ENCODE results near the gene RFX8.

Gene RFX8

GRCh38 chr2:101429453-101429852, 45.5 kb downstream of the RFX8 start:
- H3K9ac ChIP-seq (ENCODE audit: low read length) = no peak overlapping the region
- no peak overlapping the region for H3K27ac ChIP-seq (ENCODE audit: low read length)
- no peaks in the 10 kb centered on the region for H4K20me1 ChIP-seq (ENCODE audit: insufficient read depth, low read length)
- H3K79me2 ChIP-seq (ENCODE audit: low read length) = no peaks in the 10 kb centered on the region
- no peaks in the 10 kb centered on the region for H3K4me1 ChIP-seq (ENCODE audit: low read length)
- TF ChIP-seq CTCF (IDR thresholded peaks at IDR 0.05; ENCODE audit: low read depth, low read length) (no peak), EZH2phosphoT487 (IDR thresholded peaks at IDR 0.05; ENCODE audit: low read depth) (no peak)
- no peaks in the 10 kb centered on the region for H3K9me3 ChIP-seq (ENCODE audit: insufficient read depth, low read length)
- H2AFZ ChIP-seq (ENCODE audit: low read depth, low read length) = no peak overlapping the region
- no peak overlapping the region for H3K4me2 ChIP-seq (ENCODE audit: low read length)
- no peaks in the 10 kb centered on the region for H3K36me3 ChIP-seq (replicated peaks; ENCODE audit: low read depth, low read length)
- H3K4me3 ChIP-seq (ENCODE audit: low read length) = no peak overlapping the region
- H3K27me3 ChIP-seq (ENCODE audit: low read depth, low read length) = no peaks in the 10 kb centered on the region

- H3K27ac ChIP-seq (ENCODE audit: low read length) = no peak overlapping the region
- no peak overlapping the region for H3K9ac ChIP-seq (ENCODE audit: low read length)
- H3K4me2 ChIP-seq (ENCODE audit: low read length) = no peak overlapping the region
- no peaks in the 10 kb centered on the region for H3K4me1 ChIP-seq (ENCODE audit: low read length)
- no peak overlapping the region for H2AFZ ChIP-seq (ENCODE audit: low read depth, low read length)
- no peaks in the 10 kb centered on the region for H3K36me3 ChIP-seq (replicated peaks; ENCODE audit: low read depth, low read length)
- no peaks in the 10 kb centered on the region for H4K20me1 ChIP-seq (ENCODE audit: insufficient read depth, low read length)
- TF ChIP-seq CTCF (IDR thresholded peaks at IDR 0.05; ENCODE audit: low read depth, low read length) (no peak), EZH2phosphoT487 (IDR thresholded peaks at IDR 0.05; ENCODE audit: low read depth) (no peak)
- no peak overlapping the region for H3K4me3 ChIP-seq (ENCODE audit: low read length)
- H3K79me2 ChIP-seq (ENCODE audit: low read length) = no peaks in the 10 kb centered on the region
- H3K9me3 ChIP-seq (ENCODE audit: insufficient read depth, low read length) = no peaks in the 10 kb centered on the region
- H3K27me3 ChIP-seq (ENCODE audit: low read depth, low read length) = no peaks in the 10 kb centered on the region
These were observed 46.3 kb downstream of the RFX8 start for GRCh38 chr2:101428422-101429176.

- Histone ChIP-seq H3K4me2 (ENCODE audit: low read length) (no peak overlapping the region), H3K9me3 (ENCODE audit: insufficient read depth, low read length) (no peaks in the 10 kb centered on the region), H3K4me3 (ENCODE audit: low read length) (no peak overlapping the region), H3K27me3 (ENCODE audit: low read depth, low read length) (no peaks in the 10 kb centered on the region), H3K9ac (ENCODE audit: low read length) (no peak overlapping the region), H3K36me3 (replicated peaks; ENCODE audit: low read depth, low read length) (no peaks in the 10 kb centered on the region), H2AFZ (ENCODE audit: low read depth, low read length) (no peak overlapping the region), H4K20me1 (ENCODE audit: insufficient read depth, low read length) (no peaks in the 10 kb centered on the region), H3K27ac (ENCODE audit: low read length) (no peak overlapping the region), H3K4me1 (ENCODE audit: low read length) (no peaks in the 10 kb centered on the region), H3K79me2 (ENCODE audit: low read length) (no peaks in the 10 kb centered on the region)
- TF ChIP-seq EZH2phosphoT487 (IDR thresholded peaks at IDR 0.05; ENCODE audit: low read depth) = no peak
- TF ChIP-seq CTCF (IDR thresholded peaks at IDR 0.05; ENCODE audit: low read depth, low read length) = no peak
These were observed 47.2 kb downstream of the RFX8 start for GRCh38 chr2:101427743-101428142.

GRCh38 chr2:101427240-101427639, 47.7 kb downstream of the RFX8 start:
- H3K4me3 ChIP-seq (ENCODE audit: low read length) = no peak overlapping the region
- H3K4me1 ChIP-seq (ENCODE audit: low read length) = no peaks in the 10 kb centered on the region
- H4K20me1 ChIP-seq (ENCODE audit: insufficient read depth, low read length) = no peaks in the 10 kb centered on the region
- H3K79me2 ChIP-seq (ENCODE audit: low read length) = no peaks in the 10 kb centered on the region
- no peak overlapping the region for H2AFZ ChIP-seq (ENCODE audit: low read depth, low read length)
- no peak overlapping the region for H3K27ac ChIP-seq (ENCODE audit: low read length)
- no peak overlapping the region for H3K4me2 ChIP-seq (ENCODE audit: low read length)
- H3K9me3 ChIP-seq (ENCODE audit: insufficient read depth, low read length) = no peaks in the 10 kb centered on the region
- no peak for TF ChIP-seq CTCF (IDR thresholded peaks at IDR 0.05; ENCODE audit: low read depth, low read length)
- TF ChIP-seq EZH2phosphoT487 (IDR thresholded peaks at IDR 0.05; ENCODE audit: low read depth) = no peak
- no peak overlapping the region for H3K9ac ChIP-seq (ENCODE audit: low read length)
- H3K27me3 ChIP-seq (ENCODE audit: low read depth, low read length) = no peaks in the 10 kb centered on the region
- no peaks in the 10 kb centered on the region for H3K36me3 ChIP-seq (replicated peaks; ENCODE audit: low read depth, low read length)
